GM18520 (cell line): ENCODE measurements around the gene CADM1.
"Not testable (repeated sequence)": the region's sequence is repeated elsewhere in the genome, so short reads cannot be mapped to it uniquely, and the experiment has no call there.

Experiments
- ATAC-seq: cut with Tn5 transposase; IDR thresholded peaks from one replicate; pipeline ENCODE4 v1.9.1; 2021; ENCODE audit not compliant: unreplicated experiment

The CADM1 gene

DNA sequence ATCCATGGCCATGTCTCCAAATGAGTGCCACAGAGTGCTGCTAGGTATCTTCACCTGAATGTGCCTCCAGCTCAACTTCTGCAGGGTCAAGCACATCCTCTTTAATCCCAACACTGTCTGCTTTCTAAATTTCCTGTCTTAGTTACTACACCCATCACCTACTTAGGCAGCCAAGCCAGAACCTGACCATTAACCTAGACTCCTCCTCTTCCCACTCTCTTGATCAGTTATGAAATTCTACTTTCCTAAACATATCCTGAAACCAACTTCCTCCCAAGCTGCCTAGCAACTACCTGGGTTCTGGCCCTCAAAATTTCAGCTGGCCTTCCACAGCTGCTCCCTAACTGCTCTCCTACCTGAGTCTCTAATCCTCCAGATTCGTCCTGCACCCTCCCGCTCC lies 22.7 kb downstream of the CADM1 start:
- no peak for ATAC-seq

DNA sequence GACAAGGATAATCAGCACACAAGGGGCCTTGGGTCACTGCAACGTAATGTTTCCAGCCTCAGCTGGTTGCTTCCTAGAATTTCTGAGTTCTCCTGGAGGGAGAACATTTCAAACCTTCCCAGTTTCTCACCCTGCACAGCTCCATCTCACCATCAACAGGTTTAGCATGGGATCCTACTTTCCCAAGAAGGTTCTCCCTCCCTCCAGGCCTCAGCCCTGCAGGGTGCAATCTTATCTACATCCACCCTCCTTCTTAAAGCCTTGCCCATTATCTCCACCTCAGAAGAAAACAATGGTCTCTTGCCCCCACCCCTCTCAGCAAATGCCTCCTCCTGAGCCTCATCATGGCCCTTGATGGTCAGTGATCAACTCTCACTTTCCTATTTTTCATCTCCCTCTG lies 23.6 kb downstream of the CADM1 start:
- ATAC-seq = no peak

DNA sequence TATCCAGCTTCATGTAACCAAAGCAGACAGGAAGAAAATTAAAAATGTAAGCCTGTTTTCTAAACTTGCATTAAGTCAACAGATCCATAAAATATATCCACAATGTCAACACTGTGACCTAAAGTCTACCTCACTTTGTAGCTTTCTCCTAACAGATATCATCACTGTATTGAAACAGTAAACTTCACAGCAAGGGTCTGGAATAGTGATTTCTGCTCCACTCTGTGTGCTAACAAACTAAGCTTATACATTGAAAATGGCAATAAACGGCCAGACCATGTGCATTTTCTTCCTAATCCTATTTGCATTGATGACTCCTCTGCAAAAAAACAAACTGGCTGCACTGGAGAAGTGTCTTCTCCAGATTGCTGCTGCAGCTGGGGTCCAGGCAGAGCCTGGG lies 26.8 kb downstream of the CADM1 start:
- no peak for ATAC-seq

DNA sequence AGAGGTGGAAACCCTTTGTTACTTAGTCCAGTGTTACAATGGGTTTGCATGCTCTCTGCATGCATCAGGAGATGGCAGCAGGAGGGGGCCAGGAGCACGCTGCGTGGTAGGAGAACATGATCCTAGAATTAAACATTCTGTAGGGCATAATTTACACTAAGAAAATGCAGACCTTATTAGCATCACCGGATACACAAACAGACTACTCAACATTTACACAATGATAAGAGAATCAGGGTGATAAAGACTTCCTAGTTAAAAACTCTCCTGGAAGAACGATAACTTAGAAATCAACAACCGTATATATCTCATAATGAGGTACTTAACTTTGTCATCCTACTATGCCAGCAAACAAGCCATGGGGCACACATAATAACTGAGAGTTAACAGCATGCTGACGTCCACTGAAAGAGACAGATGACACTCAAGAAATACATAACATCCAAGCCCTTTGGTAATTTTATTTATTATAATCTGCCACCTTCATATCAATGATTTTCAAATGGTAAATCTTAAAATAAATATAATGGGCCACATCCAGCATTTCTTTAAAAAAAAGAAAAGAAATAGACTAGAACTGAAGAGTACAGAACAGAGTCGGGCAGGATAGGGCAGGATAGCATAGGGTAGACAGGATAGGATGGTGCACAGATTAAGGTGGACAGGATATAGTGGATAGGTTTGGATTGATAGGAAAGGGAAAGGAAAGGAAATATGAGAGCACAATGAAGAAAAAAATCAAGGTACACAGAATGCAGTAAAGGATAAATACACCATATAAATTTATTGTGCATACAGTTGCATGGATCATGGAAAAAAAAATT lies 27.5 kb downstream of the CADM1 start:
- ATAC-seq = no peak

DNA sequence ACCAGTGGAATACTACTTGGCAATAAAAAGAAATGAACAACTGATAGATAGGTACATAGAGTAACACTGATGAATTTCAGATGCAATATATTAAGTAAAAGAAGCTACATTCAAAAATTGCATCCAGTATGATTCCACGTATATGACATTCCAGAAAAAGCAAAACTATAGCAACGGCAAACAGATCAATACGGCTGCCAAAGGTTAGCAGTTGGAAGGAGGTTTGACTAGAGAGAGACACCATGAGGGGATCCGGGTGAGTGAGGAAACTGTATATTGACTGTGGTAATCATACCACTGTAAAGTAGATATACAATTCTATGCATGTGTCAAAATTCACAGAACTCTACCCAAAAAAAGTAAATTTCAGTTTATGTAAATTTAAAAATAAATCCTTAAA lies 28.7 kb downstream of the CADM1 start:
- no peak for ATAC-seq

DNA sequence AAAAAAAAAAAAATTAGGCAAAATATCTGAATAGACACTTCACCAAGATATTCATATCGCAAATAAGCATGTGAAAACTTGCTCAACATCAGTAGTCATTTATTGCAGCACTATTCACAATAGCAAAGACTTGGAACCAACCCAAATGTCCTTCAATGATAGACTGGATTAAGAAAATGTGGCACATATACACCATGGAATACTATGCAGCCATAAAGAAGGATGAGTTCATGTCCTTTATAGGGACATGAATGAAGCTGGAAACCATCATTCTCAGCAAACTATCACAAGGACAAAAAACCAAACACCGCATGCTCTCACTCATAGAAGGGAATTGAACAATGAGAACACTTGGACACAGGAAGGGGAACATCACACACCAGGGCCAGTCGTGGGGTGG lies 29.9 kb downstream of the CADM1 start:
- ATAC-seq = not testable (repeated sequence)

DNA sequence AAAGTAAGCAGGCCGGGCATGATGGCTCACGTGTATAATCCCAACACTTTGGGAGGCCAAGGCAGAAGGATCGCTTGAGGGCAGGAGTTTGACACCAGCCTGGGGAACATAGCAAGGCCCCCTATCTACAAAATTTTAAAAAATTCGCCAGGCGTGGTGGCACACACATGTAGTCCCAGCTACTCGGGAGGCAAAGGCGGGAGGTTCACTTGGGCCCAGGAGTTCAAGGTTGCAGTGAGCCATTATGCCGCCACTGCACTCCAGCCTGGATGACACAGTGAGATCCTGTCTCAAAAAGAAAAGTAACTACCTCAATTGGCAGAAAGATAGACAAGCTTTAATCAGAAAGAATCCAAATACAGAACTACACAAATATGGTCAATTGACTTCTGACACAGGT lies 31.0 kb downstream of the CADM1 start:
- no peak for ATAC-seq

DNA sequence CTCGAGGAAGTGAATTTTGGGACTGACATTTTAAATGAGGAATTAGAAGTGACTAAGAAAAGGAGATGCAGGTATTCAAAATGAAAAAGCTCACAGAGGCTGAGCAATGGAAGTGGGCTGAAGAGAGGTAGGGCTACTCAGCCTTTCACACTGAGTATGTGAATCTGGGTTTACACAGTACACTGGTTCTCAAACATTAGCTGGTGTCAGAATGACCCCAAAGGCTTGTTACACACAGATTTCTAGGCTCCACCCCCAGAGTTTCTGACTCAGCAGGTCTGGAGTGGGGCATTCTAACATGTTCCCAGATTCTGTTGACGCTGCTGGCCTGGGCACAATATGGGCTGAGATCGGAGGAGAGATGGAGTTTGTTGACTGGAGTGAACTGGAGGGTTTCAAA lies 32.8 kb downstream of the CADM1 start:
- ATAC-seq = peak; percentile 62

DNA sequence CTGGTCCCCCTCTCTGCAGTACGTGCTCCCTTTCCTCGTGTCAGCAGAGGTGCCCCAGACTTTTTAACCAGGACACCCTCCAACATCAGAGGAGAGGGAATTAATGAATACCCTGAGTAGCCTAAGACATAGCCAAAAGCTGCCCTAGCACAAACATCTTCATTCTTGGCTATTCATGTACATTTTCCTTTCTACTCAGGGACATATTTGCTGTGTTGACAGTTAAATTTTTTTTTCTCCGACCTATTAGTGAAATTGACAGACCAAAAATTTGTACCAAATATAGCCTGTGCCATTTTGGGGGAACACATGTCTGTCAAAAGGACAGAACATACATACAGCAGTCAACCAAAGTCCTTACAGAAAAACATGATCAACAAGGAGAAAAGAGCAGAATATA lies 33.3 kb downstream of the CADM1 start:
- ATAC-seq = no peak

DNA sequence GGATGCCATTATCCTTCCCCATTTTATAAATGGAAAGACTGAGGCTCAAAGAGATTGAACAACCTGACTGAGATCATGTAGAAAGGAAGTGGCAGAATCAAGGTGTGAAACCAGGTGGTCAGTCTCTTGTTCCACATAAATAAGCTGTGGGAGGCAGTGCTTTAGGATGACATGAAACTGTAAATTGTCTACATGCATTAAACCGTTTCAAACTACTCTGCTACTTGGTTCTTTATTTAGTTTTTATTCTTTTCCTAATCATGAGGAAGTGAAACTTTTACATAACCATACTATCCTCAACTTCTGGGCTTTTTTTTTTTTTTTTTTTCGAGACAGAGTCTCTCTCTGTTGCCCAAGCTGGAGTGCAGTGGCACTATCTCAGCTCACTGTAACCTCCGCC lies 34.9 kb downstream of the CADM1 start:
- no peak for ATAC-seq

DNA sequence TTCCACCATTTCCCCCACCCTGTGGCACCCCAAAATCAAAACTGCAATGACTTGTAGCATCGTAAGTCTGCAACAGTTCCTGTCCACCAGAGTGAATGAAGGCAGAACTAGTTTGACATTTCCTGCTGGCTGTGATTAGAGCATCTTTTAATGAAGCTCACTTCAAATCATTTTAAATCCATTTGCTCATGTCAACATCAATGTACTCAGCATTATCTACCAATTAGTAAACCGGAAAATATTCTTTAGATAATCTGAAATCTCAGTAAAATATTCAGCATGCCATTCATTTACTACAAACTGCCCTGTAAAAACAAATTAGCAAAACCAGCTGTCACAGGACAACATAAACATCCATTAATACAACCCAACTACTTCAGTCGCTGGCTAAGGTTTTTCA lies 38.1 kb downstream of the CADM1 start:
- ATAC-seq = no peak

DNA sequence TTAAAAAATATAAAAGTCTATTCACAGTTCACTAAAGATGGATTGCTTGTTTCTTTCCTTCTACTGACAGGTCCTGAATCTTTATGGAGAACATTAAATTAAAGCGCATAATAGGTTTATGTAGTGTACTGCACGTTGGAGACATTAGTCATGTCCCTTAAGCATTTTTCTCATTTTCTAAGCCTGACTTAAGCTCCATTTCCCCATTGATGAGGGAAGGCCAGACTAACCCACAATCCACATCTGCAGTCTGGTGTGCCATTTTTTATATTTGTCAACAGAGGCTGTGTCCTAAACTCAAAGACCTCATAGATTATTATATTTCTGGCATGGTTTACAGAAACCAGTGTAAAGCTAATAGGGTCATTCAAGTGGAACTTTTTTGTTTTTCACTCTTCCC lies 39.9 kb downstream of the CADM1 start:
- ATAC-seq = no peak

DNA sequence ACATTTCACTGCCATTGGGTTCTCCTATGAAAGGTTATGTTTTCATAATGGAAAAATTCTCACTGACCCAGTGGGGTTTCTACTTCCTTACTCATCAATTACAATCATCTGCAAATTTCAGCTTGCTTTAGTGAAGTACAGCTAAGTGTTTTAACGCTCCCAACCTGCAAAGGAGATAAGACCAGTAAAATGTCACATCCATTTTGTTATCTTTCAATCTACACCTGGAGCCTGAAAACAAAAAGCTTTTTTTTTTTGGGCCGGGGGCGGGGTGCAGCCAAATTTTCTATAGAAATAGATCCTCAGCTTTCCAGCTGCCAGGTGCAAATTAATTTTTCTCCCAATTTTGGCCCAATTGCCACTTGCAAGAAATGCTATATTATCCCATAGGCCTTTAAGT lies 40.6 kb downstream of the CADM1 start:
- ATAC-seq = no peak

DNA sequence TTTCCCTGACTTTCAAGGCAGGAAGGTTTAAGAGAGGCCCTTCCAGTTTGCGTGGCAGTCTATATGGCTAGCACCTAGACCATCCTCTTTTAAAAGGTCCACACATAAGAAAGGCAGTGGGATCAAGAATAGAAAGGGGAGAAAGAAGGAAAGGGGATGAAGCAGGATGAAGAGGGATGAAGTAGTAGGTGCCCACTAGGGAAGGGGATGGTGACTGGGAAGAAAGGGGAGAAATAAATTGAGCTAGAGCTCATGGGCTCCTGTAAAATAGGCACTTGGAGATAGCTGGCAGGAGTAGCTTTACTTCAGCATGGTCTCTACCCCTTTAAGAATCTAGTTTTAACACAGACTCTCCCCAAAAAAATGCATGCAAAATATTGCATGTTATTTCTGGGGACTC lies 41.5 kb downstream of the CADM1 start:
- no peak for ATAC-seq

DNA sequence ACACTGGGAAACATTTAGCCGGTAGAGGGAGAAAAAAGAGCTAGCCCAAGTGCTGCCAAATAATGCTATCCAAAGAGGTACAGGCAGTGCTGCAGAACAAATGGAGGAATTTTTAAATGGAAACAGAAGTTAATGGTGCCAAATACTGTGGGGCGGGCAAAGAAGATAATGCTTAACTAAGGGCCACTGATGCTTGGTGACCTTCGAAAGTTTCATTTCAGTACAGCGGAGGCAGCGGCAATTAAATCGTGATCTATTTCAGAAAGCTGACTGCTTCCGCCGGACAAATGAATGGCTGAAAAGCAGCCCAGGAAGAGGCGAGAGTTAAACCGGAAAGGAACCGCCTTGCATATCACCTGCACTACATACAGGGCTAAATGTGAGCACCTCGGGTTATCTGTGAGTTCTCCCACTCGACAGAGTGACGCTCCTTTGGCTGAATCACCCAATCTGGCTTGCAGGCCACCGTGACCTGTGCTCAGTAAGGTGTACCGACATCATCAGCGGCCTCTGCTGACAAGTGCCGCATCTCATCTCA lies 42.1 kb downstream of the CADM1 start:
- ATAC-seq = no peak

DNA sequence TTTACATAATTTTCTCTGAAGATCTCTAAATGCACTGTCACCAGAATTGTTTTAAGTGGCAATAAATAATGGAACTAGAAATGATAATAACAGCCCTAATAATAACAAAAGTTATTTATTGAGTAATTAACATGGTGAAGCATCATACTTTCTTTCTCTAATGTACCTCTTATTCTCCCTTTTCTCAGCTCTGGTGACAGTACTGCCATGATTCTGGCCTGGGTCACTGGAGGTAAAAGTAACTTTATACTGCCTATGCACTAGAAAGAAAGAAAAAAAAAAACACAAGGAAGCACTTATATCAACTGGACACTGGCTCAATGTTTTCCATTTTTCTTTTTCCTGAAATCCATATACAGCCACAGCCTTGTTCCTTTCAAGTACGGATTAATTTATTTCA lies 43.7 kb downstream of the CADM1 start:
- ATAC-seq = no peak

DNA sequence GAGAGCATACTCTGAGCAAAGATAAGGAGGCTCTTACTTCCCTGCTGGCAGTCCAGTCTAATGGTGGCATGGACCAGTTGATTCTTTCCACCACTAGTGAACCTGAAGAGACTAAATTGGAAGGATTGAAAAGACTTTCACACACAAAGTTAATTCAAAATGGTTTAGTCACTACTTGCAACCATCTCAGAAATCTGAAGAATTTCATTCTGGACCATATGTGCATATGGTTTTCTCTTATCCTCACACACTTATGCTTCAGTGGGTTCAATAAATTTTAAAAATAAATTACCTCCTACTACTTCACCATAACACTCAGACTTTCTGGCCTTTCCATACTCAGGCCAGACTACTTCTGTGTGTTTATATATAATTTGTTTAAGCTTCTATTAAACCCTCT lies 44.7 kb downstream of the CADM1 start:
- ATAC-seq = no peak

DNA sequence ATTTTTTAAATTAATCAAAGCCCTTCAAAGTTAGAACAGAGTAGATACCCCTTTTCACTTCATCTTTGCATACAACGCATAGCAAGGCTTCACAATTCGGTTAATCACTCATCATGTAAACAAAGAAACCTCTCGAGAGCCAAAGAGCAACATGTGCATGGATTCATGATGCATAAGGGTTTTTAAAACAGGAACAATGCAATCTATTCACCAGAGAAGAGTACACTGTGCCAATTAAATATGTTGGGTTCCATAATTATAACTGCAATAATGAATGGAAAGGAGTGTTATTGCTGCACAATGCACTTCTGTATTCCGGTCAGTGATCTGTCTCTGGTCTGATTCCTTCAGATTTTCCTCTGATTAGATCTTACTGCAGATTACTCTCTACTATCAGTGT lies 45.3 kb downstream of the CADM1 start:
- ATAC-seq = no peak

DNA sequence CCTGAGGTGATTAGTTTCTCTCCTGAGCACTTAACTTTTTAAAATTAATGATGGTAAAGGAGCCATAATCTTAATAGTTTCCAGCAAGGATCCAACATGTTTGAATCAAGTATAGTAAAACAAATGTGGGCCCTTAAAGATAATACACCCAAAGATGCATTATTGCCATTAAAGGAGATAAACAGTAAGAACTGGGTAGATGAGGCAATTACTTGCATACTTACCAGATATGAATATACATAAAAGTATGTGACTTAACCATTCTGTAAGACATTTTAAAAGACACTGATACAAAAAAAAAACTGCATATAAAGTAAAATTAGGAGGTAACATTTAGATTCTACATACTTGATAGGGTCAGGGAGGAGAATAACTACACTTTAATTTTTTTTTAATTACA lies 48.2 kb downstream of the CADM1 start:
- ATAC-seq = no peak

DNA sequence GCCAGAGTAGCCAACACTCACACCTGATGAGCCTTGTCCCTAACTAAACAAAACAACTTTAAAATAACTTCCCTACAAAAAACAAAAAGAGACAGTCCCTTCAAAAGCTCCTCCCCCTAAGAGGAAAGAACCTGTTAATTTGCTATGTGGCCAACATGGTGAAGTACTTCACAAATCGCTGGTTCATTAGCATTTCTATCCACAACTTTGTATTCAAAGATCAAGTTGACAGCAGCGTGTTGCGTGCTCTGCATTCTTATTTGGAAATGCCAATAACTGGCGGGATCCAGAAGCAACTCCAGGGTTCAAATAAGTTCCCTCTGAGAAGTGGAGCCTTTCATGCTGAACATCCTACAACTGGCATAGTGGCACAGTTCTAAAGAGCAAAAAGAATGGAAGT lies 48.6 kb downstream of the CADM1 start:
- no peak for ATAC-seq

DNA sequence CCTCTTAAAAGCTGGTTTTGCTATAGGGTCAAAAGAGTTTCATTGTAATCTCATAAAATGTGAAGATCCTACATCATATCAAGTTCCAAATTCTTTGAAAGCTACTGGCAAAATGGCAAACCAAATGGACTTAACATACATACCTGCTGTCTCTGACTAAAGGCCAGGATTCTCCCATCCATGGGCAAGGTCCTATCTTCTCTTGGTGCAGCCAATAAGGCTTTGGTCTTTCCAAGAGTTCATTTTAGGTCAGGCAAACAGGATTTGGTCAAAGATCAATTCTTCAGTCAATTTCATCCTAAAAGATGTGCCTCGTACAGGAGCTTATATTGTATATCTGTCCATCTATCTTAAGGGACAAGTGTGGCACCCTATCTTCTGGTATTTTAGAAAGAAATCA lies 49.7 kb downstream of the CADM1 start:
- ATAC-seq = no peak

DNA sequence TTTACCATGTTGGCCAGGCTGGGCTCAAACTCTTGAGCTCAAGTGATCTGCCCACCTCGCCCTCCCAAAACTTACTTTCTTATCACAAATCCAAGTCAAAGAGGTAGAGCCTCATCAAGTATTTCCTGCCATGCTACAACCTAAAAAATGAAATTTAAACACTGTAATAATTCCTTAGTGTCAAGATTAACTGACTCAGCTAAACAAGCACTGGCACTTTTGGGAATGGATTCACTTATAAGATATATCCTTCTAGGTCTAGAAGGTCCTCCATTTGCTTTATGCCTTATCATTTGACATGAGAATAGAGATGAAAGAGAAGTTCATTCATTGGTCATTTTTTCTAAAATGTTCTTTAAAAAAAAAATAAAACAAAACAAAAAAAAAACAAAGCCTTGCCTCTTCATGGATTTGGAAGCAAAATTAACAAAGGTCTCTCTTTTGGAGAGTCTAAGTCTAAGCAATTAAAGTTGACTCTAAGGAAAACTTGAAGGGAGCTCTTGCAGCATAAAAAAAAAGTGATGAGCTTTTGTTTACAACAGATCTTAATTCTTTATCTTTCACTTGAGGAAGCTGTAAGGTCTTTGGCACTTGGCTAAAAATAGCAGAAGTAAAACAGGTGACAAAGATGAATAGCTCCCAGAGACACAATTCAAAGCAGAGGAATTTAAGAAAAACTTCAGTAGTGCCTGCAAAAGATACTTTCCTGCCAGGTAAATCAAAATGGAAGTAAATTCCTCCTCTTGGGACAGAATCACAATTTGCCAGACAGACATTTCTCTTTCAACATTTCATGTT lies 50.3 kb downstream of the CADM1 start:
- no peak for ATAC-seq
